B cell (primary cell): Measurements from ENCODE around the gene BZW1. TPM values are rescaled to one million over a fixed set of nuclear protein-coding genes. Genes with fewer than 3 reads are reported as not detected.

ENCODE experiments used
- ATAC-seq: fragments of 200-7000 bp; cut with Tn5 transposase; one replicate; pipeline ENCODE4 v1.10.0; 2021; ENCODE audit warnings: low read depth, mild to moderate bottlenecking, moderate number of reproducible peaks, moderate library complexity
- CTCF ChIA-PET: fragments of 350-600 bp; sonication (Branson Sonifier 250); formaldehyde crosslinking; loops from one replicate; lab custom pipeline; 2021; ENCODE audit warnings: antibody characterized with exemption, inconsistent platforms; lab: Charles Lee
- POLR2A ChIA-PET: fragments of 350-600 bp; sonication (Branson Sonifier 250); formaldehyde crosslinking; loops from one replicate; lab custom pipeline; 2021; ENCODE audit warnings: antibody characterized with exemption; lab: Charles Lee
- DNase-seq: peaks from one replicate; pipeline ENCODE4 v3.0.0; 2013
- H2AFZ ChIP-seq: 2 replicates; pipeline ENCODE4 v1.6.1; 2012; ENCODE audit warnings: mild to moderate bottlenecking, low read depth, low read length; ENCODE audit not compliant: insufficient read depth, poor library complexity, severe bottlenecking
- H3K27ac ChIP-seq, 2 donors: 1 replicate in 1 of 2; 2 replicates in 1 of 2; pipeline ENCODE4 v1.5.1; 2012 to 2013; ENCODE audit warnings: low read length in 2 of 2, mild to moderate bottlenecking in 2 of 2, moderate library complexity in 1 of 2
- H3K27me3 ChIP-seq, 4 experiments: fragments of 200-600 bp in 1 of 4; sonication (generic) in 1 of 4; replicated peaks in 1 of 4; 1 replicate in 2 of 4; 2 replicates in 2 of 4; pipeline versions ENCODE4 v1.6.1 to v1.7.0; 2013 to 2016; ENCODE audit warnings: low read length in 3 of 4, mild to moderate bottlenecking in 2 of 4, mixed read lengths in 1 of 4, moderate library complexity in 1 of 4; ENCODE audit not compliant: insufficient read depth in 4 of 4, control insufficient read depth in 3 of 4; ENCODE audit errors: control extremely low read depth in 1 of 4
- H3K36me3 ChIP-seq, 2 experiments: replicated peaks in 1 of 2; 1 replicate in 1 of 2; 2 replicates in 1 of 2; pipeline versions ENCODE4 v1.6.1 to v1.7.1; 2013; ENCODE audit warnings: low read length in 1 of 2; ENCODE audit not compliant: insufficient read depth in 2 of 2, control insufficient read depth in 1 of 2; ENCODE audit errors: control extremely low read depth in 1 of 2, extremely low read depth in 1 of 2
- H3K4me1 ChIP-seq, 2 donors: fragments of 200-600 bp in 1 of 2; sonication (generic) in 1 of 2; 1 replicate in 1 of 2; 2 replicates in 1 of 2; pipeline versions ENCODE4 v1.5.1 to v1.6.1; 2013 to 2017; ENCODE audit warnings: low read length in 2 of 2; ENCODE audit not compliant: control insufficient read depth in 2 of 2, insufficient read depth in 2 of 2
- H3K4me2 ChIP-seq: replicated peaks from 2 replicates; pipeline ENCODE3; 2012; ENCODE audit warnings: mild to moderate bottlenecking, low read depth, low read length; ENCODE audit not compliant: poor library complexity, severe bottlenecking
- H3K4me3 ChIP-seq, 5 experiments: fragments of 200-600 bp in 1 of 5; sonication (generic) in 1 of 5; 1 replicate in 3 of 5; 2 replicates in 2 of 5; pipeline versions ENCODE4 v1.5.1 to v1.7.0; 2011 to 2016; ENCODE audit warnings: low read length in 4 of 5, mild to moderate bottlenecking in 4 of 5, low read depth in 2 of 5, control low read depth in 1 of 5, moderate library complexity in 1 of 5; ENCODE audit not compliant: insufficient read depth in 1 of 5; ENCODE audit errors: control extremely low read depth in 1 of 5, extremely low read depth in 1 of 5
- H3K79me2 ChIP-seq: fragments of 200-600 bp; sonication (generic); one replicate; pipeline ENCODE4 v1.6.0; 2016; ENCODE audit warnings: low read length; ENCODE audit not compliant: control insufficient read depth, insufficient read depth
- H3K9ac ChIP-seq: fragments of 200-600 bp; sonication (generic); 2 replicates; pipeline ENCODE4 v1.6.1; 2017; ENCODE audit warnings: mild to moderate bottlenecking, low read length, moderate library complexity
- H3K9me3 ChIP-seq, 3 donors: one replicate each; pipeline versions ENCODE4 v1.6.1 to v1.7.1; 2013; ENCODE audit warnings: low read length in 2 of 3; ENCODE audit not compliant: control insufficient read depth in 2 of 3, insufficient read depth in 1 of 3; ENCODE audit errors: control extremely low read depth in 1 of 3
- H4K20me1 ChIP-seq: 2 replicates; pipeline ENCODE4 v1.6.0; 2012; ENCODE audit warnings: mild to moderate bottlenecking, low read length; ENCODE audit not compliant: insufficient read depth, control insufficient read depth, poor library complexity, severe bottlenecking
- H3K27ac Mint-ChIP-seq: one replicate; pipeline ENCODE4 v1.8.0; 2021; ENCODE audit warnings: mixed read lengths
- H3K27me3 Mint-ChIP-seq: one replicate; pipeline ENCODE4 v1.8.0; 2021; ENCODE audit warnings: mixed read lengths
- H3K4me1 Mint-ChIP-seq: one replicate; pipeline ENCODE4 v1.8.0; 2021; ENCODE audit warnings: mixed read lengths
- H3K4me3 Mint-ChIP-seq: one replicate; pipeline ENCODE4 v1.8.0; 2021; ENCODE audit warnings: mixed read lengths
- H3K9me3 Mint-ChIP-seq: one replicate; pipeline ENCODE4 v1.8.0; 2022; ENCODE audit warnings: mixed read lengths; ENCODE audit not compliant: insufficient read depth
- EZH2 ChIP-seq: IDR thresholded peaks from 2 replicates; pipeline ENCODE4 v1.6.1; 2012; ENCODE audit warnings: borderline replicate concordance, low read depth, mild to moderate bottlenecking, moderate library complexity, low read length; ENCODE audit not compliant: insufficient read depth, poor library complexity, severe bottlenecking
- WGBS: methylation state at CpG from one replicate; pipeline ENCODE4 v1.1.5; 2013; ENCODE audit warnings: missing lambda C conversion rate; ENCODE audit not compliant: insufficient coverage; 5-methylcytosine and 5-hydroxymethylcytosine counted together
- intact Hi-C: fragments of 100-400 bp; cut with micrococcal nuclease; formaldehyde crosslinking; loops from one replicate; pipeline ENCODE4 v1.10.0; 2022
- polyA plus RNA-seq: library from polyadenylated mRNA; depleted of rRNA; stranded (reverse); fragments of >200 nt; gene quantifications from 2 replicates; pipeline ENCODE4 v1.2.3, GENCODE V29; 2012
- total RNA-seq, 2 donors: library from RNA; stranded (reverse); fragments of 120-200 nt in 1 of 2; gene quantifications; 1 replicate in 1 of 2; 2 replicates in 1 of 2; pipeline versions ENCODE4 v1.2.3 to v1.2.4, GENCODE V29; 2013 to 2022
- TF ChIP-seq, protein P1 (sequence below): fragments of 200-600 bp; IDR thresholded peaks from one replicate; pipeline ENCODE4 v1.8.0; 2022; ENCODE audit warnings: antibody characterized with exemption, mild to moderate bottlenecking

The BZW1 gene
- total and polyA plus RNA-seq, 2 donors (not counting 1 experiment from before 2014, with no cell fraction given) = 53.8 to 109 TPM

DNA sequence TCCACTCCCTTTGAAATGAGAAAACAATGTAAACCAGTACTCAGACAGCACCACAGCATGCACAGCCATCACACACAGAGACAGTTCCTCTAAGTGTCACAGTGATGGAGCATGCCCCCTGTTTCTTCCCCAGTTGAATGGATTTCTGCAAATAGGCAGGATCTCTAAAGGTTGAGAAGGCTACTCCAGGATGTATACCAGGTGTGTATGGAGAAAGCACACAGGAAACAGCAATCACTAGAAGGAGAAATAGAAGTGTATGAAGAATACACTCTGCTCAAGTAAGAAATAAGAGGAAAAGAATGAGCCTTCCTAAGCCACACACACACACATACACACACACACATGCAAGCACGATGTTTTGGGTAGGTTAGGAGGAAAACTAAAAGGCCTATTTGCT lies 38.6 kb upstream of the BZW1 start:
- Histone ChIP-seq H3K4me1 (no peaks in the 10 kb centered on the region), H3K4me2 (peak overlapping the region; percentile 2), H3K9me3 (peaks cover 0 to 2% (median 0%) of the 10 kb centered on the region in 3 donors), H4K20me1 (no peaks in the 10 kb centered on the region), H3K36me3 (no peaks in the 10 kb centered on the region), H3K79me2 (no peaks in the 10 kb centered on the region), H2AFZ (no peak overlapping the region), H3K27ac (no peak overlapping the region), H3K27me3 (no peaks in the 10 kb centered on the region), H3K9ac (peak overlapping the region; percentile 14), H3K4me3 (peak overlapping the region in 1 of 5 experiments; percentile 17)
- CTCF ChIA-PET = no interaction called here
- Mint-ChIP-seq H3K4me1 (no peaks in the 10 kb centered on the region), H3K27me3 (peaks cover 12% of the 10 kb centered on the region), H3K4me3 (no peak overlapping the region), H3K27ac (no peak overlapping the region), H3K9me3 (no peaks in the 10 kb centered on the region)
- WGBS = no CpG with 5 or more reads among the region's 1 CpG
- TF ChIP-seq EZH2 = no peak
- intact Hi-C loops = no loop called here
- DNase-seq = no peak
- POLR2A ChIA-PET = no interaction called here
- no peak for ATAC-seq

DNA sequence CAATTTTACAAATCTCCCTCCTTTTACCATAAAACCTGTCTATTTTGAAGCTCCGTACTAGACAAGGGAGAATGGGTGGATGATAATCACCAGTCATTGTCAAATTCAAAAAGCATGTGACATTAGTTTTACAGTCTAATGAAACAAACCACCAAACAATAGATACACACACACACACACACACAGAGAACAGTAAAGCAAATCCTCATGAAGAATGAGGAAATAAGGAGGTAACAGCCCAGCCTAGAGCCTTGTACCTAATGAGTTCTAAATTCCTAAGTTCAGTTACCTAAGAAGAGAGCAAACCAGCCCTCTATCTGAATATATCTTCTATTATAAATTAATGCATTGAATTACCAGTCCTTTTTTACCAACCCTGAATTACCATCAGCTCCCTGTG lies 36.8 kb upstream of the BZW1 start:
- H3K4me3 Mint-ChIP-seq = no peak overlapping the region
- H3K27me3 ChIP-seq = no peaks in the 10 kb centered on the region
- H3K4me1 Mint-ChIP-seq = no peaks in the 10 kb centered on the region
- H3K27me3 Mint-ChIP-seq = peaks cover 13% of the 10 kb centered on the region
- TF ChIP-seq, protein P1, sequence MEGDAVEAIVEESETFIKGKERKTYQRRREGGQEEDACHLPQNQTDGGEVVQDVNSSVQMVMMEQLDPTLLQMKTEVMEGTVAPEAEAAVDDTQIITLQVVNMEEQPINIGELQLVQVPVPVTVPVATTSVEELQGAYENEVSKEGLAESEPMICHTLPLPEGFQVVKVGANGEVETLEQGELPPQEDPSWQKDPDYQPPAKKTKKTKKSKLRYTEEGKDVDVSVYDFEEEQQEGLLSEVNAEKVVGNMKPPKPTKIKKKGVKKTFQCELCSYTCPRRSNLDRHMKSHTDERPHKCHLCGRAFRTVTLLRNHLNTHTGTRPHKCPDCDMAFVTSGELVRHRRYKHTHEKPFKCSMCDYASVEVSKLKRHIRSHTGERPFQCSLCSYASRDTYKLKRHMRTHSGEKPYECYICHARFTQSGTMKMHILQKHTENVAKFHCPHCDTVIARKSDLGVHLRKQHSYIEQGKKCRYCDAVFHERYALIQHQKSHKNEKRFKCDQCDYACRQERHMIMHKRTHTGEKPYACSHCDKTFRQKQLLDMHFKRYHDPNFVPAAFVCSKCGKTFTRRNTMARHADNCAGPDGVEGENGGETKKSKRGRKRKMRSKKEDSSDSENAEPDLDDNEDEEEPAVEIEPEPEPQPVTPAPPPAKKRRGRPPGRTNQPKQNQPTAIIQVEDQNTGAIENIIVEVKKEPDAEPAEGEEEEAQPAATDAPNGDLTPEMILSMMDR = no peak
- no peak for TF ChIP-seq EZH2
- no peak overlapping the region for H2AFZ ChIP-seq
- peaks cover 0 to 2% (median 0%) of the 10 kb centered on the region in 3 donors for H3K9me3 ChIP-seq
- no peaks in the 10 kb centered on the region for H3K36me3 ChIP-seq
- no peaks in the 10 kb centered on the region for H3K79me2 ChIP-seq
- ATAC-seq (no peak), DNase-seq (no peak)
- H3K9me3 Mint-ChIP-seq = no peaks in the 10 kb centered on the region
- H3K27ac Mint-ChIP-seq = no peak overlapping the region
- no peaks in the 10 kb centered on the region for H4K20me1 ChIP-seq
- intact Hi-C loops = no loop called here
- no peak overlapping the region for H3K27ac ChIP-seq
- H3K4me3 ChIP-seq = no peak overlapping the region
- no peaks in the 10 kb centered on the region for H3K4me1 ChIP-seq
- no peak overlapping the region for H3K4me2 ChIP-seq
- no CpG with 5 or more reads among the region's 1 CpG for WGBS
- CTCF ChIA-PET = interaction anchor here (0.6 kb wide), 1 partner anchor 20 kb away, joined by 4 read pairs; no protein-coding TSS in a partner anchor
- no peak overlapping the region for H3K9ac ChIP-seq
- POLR2A ChIA-PET = no interaction called here
